ENCODE results near the gene FNDC3B.

DNA sequence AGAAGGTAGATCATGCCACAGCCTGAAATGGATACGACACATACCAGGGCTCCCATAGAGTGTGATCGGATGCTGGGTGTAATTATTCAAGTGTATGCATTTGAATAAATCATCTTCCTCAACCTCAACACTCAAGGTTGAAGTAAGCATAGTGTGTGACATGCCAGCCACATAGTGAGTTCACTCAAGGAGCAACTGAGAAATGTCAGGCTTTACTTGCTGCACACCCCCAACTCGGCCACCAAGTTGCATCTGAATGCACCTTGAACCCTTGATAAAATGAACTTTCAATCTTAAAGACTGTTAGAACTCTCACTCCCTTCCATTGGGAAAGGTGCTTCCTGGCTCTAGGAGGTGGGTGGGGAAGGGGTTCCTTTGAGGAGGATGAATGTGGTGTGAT, 287.6 kb downstream of the FNDC3B start:
- TF ChIP-seq, protein P1, sequence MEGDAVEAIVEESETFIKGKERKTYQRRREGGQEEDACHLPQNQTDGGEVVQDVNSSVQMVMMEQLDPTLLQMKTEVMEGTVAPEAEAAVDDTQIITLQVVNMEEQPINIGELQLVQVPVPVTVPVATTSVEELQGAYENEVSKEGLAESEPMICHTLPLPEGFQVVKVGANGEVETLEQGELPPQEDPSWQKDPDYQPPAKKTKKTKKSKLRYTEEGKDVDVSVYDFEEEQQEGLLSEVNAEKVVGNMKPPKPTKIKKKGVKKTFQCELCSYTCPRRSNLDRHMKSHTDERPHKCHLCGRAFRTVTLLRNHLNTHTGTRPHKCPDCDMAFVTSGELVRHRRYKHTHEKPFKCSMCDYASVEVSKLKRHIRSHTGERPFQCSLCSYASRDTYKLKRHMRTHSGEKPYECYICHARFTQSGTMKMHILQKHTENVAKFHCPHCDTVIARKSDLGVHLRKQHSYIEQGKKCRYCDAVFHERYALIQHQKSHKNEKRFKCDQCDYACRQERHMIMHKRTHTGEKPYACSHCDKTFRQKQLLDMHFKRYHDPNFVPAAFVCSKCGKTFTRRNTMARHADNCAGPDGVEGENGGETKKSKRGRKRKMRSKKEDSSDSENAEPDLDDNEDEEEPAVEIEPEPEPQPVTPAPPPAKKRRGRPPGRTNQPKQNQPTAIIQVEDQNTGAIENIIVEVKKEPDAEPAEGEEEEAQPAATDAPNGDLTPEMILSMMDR (IDR thresholded peaks at IDR 0.05; ENCODE audit: low read length), result no peak
- TF ChIP-seq EZH2phosphoT487 (IDR thresholded peaks at IDR 0.05; ENCODE audit: low read length), result no peak
